WTC11 (cell line): Measurements from ENCODE around the gene RGN.

Experiments
- CREM ChIP-seq: sonication (generic); formaldehyde crosslinking; IDR thresholded peaks from 2 replicates; pipeline ENCODE4 v1.8.1; 2022; ENCODE audit warnings: mild to moderate bottlenecking, missing genetic modification reagents, moderate library complexity
- CTCF ChIP-seq: fragments of 200-600 bp; IDR thresholded peaks from 2 replicates; pipeline ENCODE4 v1.8.0; 2022; ENCODE audit warnings: antibody characterized with exemption
- GABPB1 ChIP-seq: sonication (generic); formaldehyde crosslinking; IDR thresholded peaks from 2 replicates; pipeline ENCODE4 v1.8.1; 2023; ENCODE audit warnings: mild to moderate bottlenecking, missing genetic modification reagents
- PRDM15 ChIP-seq: sonication (generic); formaldehyde crosslinking; IDR thresholded peaks from 2 replicates; pipeline ENCODE4 v1.8.0; 2022; ENCODE audit warnings: missing genetic modification reagents
- SP1 ChIP-seq: sonication (generic); formaldehyde crosslinking; conservative IDR thresholded peaks from 2 replicates; pipeline ENCODE4 v1.8.1; 2022; ENCODE audit warnings: missing genetic modification reagents
- TCF7 ChIP-seq: sonication (generic); formaldehyde crosslinking; IDR thresholded peaks from 2 replicates; pipeline ENCODE4 v1.8.0; 2022; ENCODE audit warnings: mild to moderate bottlenecking, low read depth, missing genetic modification reagents, moderate library complexity
- TP53 ChIP-seq: sonication (generic); formaldehyde crosslinking; IDR thresholded peaks from 2 replicates; pipeline ENCODE4 v1.8.1; 2023; ENCODE audit warnings: mild to moderate bottlenecking, missing genetic modification reagents
- USF1 ChIP-seq: sonication (generic); formaldehyde crosslinking; IDR thresholded peaks from 2 replicates; pipeline ENCODE4 v1.8.0; 2022; ENCODE audit warnings: mild to moderate bottlenecking, missing genetic modification reagents
- TF ChIP-seq, protein P1 (sequence below): sonication (generic); formaldehyde crosslinking; IDR thresholded peaks from 2 replicates; pipeline ENCODE4 v1.8.0; 2022; ENCODE audit warnings: mild to moderate bottlenecking, missing genetic modification reagents

DNA sequence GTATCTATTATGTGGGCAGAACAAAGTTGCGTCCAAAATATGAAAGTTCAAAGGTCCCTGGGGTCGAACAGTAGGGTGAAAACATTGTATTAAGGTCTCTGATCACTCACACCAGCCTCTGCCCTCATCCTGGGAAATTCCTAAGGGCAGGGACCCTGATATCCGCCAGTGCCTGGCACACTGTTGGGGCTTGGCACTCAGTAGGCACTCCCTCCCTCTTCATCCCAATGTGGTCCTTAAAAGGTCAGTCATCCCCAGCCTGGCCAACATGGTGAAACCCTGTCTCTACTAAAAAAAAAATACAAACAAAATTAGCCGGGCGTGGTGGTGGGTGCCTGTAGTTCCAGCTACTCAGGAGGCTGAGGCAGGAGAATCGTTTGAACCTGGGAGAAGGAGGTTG lies 59.9 kb downstream of the RGN start:
- TF ChIP-seq CTCF (no peak), TP53 (CRISPR knock-in tag) (no peak), SP1 (CRISPR knock-in tag) (no peak), CREM (CRISPR knock-in tag) (no peak), TCF7 (CRISPR knock-in tag) (no peak), GABPB1 (CRISPR knock-in tag) (no peak), USF1 (CRISPR knock-in tag) (no peak), PRDM15 (CRISPR knock-in tag) (no peak)
- TF ChIP-seq, protein P1, sequence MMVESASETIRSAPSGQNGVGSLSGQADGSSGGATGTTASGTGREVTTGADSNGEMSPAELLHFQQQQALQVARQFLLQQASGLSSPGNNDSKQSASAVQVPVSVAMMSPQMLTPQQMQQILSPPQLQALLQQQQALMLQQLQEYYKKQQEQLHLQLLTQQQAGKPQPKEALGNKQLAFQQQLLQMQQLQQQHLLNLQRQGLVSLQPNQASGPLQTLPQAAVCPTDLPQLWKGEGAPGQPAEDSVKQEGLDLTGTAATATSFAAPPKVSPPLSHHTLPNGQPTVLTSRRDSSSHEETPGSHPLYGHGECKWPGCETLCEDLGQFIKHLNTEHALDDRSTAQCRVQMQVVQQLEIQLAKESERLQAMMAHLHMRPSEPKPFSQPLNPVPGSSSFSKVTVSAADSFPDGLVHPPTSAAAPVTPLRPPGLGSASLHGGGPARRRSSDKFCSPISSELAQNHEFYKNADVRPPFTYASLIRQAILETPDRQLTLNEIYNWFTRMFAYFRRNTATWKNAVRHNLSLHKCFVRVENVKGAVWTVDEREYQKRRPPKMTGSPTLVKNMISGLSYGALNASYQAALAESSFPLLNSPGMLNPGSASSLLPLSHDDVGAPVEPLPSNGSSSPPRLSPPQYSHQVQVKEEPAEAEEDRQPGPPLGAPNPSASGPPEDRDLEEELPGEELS: no peak
